HG02970 (cell line): ENCODE results near the gene DENND4B.

Experiments used
- ATAC-seq: cut with Tn5 transposase; IDR thresholded peaks from one replicate; pipeline ENCODE4 v1.9.1; 2021; ENCODE audit warnings: mild to moderate bottlenecking, moderate library complexity, moderate number of reproducible peaks; ENCODE audit not compliant: unreplicated experiment, low FRiP score

Gene DENND4B

DNA sequence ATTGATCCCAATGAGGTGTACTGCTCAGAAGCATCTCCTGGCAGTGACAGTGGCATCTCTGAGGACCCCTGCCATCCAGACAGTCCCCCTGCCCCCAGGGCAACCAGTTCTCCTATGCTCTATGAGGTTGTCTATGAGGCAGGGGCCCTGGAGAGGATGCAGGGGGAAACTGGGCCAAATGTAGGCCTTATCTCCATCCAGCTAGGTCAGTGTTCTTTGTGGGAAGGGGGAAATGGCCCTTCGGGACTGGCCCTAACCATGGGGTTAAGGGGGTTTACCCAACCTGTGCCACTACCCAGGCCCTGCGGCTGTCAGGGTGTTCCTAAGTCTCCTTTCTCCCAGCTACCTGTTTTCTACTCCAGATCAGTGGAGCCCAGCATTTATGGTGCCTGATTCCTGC, 22.5 kb upstream of the DENND4B start:
- no peak for ATAC-seq

DNA sequence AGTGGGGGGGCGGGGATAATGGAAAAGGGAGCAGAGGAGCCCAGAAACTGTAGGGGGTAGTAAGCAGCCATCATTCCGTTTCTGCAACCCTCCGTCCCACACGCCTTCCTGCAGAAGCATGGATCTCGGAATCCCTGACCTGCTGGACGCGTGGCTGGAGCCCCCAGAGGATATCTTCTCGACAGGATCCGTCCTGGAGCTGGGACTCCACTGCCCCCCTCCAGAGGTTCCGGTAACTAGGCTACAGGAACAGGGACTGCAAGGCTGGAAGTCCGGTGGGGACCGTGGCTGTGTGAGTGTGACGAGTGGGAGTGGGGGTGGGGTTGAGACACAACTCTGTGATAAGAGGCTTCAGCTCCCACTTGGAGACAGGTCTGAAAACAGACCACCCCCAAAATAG, 21.9 kb upstream of the DENND4B start:
- ATAC-seq: no peak

DNA sequence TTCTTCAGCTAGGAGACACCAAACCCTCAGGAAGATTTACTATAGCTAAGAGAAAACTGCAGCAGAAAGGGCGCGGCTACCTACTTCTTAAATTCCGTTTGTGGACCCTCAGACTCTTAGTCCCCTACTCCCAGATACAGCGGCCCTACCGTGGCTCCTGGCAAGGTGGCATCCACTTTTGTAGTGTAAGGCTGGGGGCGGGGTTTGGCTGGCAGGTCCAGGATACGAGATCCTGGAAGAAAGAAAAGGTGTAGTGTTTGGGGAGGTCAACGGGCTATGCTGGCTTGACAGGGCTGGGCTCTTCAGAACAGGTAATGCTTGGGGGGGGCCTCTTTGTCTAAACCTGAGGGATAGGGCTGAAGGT, 21.5 kb upstream of the DENND4B start:
- ATAC-seq: no peak

- ATAC-seq: peak; percentile 60
Observed at GRCh38 chr1:153967107-153967999, 20.8 kb upstream of the DENND4B start, which contains the start of gene CREB3L4. Gene CREB3L4 (plus strand): TSS chr1:153967902. CDS start chr1:153968526, 624 bp downstream.

GRCh38 chr1:153963850-153964331, 17.4 kb upstream of the DENND4B start:
- ATAC-seq: no peak

DNA sequence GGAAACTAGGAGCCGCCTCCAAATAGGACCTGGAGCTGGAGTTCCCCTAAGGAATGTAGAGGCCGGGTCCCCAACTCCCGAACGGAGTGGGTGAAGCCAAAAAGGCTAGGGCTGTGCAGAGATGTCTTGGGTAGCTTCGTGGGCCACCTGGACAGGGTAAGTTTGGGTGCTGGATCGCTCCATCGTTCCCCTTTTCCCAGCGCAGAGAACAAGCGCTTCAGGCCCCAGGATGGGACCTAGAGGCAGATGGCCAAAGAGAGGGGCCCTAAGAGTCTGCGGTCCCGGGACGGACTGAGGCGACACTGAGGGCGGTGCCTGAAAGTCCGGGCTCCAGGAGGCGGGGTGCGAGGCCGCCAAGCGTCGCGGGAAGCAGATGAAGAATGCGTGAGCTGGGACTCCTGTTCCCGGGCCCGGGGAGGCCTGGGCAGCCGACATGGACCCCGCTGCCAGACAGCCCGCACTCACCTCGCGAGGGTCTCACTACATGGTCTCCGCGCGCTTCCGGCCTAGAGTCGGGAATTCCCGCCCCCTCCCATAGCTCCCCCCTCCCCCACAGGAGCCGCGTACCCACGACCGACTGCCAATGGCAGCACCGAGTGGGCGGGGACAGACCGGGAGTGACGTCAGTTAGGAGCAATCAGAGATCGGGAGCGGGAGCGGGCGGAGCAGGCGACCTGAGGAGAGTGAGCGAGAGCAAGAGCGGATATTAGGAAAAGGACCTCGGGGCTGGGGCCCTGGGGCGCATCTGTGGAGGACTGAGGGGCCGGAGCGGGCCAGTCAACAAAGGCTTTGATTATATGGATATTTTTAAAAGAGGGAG, 16.7 kb upstream of the DENND4B start, which contains the start of gene SLC39A1:
SLC39A1 (minus strand) TSS at position 508 of the 820 bp plus-strand sequence. CDS start 822 bp downstream, outside the sequence.
- peak; percentile 31 for ATAC-seq

DNA sequence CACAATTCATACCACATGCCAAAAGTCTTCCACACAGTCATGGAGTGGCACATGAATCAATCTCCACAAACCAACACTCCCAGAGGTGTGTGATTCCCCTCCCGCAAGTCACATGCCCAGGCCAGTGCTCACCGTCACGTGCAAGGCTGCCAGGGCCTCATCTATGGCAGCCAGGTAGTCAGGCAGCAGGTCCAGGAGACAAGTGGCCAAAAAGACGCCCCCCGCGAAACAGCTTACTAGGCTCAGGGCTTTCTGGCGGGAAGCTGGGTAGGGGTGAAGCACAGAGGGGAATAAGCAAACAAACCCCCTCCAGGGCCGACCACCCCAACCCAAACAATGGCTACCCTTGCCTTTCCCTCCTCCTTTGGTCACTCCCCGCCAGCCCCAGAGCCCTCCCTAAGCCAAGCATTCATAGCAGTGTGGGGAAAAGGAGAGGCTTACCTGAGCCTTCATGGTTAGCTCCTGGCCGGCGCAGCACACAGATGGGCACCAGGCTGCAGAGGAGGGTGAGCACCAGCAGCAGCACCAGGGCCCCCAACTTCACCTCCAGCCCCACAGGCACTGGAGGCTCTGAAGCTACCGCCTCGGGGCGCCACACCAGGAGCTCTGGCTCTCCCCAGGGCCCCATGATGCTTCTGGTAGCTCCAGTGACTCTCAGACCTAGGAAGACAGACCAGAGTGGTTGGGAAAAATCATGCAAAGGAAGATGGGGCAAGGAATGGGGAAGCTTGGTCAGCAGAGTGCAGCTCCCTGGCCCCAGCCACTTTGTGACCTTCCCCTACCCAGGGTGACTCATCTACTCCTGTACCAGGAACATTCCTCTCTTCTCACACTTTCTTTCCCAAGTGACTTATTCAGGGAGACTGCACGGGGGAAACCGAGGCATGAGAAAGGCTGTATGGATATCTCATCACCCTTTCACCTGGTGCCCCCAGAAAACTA, 15.8 kb upstream of the DENND4B start:
- no peak for ATAC-seq

- no peak for ATAC-seq
Observed at GRCh38 chr1:153961421-153961820, 14.9 kb upstream of the DENND4B start.

GRCh38 chr1:153960206-153960605, 13.7 kb upstream of the DENND4B start:
- ATAC-seq: no peak

DNA sequence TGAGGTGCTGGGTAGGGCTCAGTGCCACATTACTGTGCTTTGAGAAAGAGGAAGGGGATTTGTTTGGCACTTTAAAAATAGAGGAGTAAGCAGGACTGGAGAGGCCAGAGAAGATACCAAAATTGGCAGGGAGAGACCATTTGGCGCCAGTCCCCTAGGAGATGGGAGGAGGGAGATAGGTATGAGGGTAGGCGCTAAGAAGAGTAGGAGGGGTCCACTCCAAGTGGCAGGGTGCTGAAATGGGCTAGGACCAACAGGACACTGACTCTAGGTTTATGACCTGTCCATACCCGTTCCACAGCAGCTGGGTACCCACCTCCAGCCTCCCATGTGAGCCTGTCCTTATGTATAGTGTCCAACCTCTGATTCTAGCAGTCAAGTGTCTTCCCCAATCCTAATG, 12.9 kb upstream of the DENND4B start:
- no peak for ATAC-seq

GRCh38 chr1:153958961-153959260, 12.4 kb upstream of the DENND4B start:
- no peak for ATAC-seq

DNA sequence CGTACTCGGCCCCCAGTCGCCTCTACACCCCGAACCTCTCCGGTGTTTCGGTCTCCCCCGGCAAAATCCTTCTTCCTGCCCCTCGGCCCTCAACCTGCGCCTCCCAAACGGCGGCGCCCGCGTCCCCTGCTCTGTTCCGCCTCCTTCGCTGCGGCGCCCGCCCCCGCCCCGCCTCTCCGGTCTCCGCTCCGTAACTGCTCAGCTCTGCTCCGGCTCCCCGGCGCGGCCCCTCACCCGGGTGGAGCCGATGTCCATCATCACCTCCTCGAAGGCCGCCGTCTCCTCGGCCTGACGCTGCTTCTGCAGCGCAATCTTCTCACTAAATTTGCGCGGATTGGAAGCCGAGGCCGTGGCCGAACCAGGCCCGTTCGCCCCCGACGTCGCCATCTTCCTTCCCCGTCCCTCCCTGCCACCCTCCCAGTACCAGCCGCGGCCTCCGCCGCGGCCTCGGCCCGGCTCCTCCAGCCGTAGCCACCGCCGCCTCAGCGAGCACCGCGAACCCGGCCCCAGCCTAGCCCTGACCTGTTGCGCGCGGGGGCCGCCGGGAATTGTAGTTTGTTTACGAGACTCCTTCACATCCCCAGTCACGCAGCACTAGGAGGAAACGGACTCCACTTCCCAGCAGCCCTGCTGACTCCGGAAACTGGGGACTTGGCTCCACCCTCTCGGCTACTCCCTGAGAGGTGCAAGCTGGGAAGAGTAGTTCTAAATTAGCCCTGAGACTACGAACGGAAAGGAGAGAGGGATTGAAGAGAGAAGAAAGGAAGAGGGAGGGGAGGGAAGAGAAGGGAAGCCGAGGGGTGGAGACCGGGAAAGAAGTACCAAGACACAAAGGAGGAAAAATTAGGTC, 11.8 kb upstream of the DENND4B start, which contains the start of gene CRTC2:
CRTC2 (minus strand) TSS at position 502 of the 850 bp plus-strand sequence; CDS start at position 387, 115 bp downstream.
- ATAC-seq: peak; percentile 76

DNA sequence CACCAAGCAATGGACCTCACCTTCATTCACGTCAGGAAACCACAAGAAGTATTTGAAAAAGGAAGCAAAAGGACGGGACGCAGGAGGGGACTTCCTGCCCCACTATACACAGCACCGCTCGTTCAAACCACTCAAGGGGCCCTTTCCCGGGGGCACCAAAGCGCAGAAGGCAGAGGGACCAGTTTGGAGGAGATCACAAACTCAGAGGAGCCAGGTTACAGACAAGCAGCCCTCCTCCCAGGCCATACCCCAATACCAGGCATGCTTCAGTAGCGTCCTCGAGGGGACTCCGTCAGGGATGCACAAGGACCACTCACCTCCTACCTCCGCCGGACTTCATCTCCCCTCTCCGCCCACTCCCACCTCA, 11.2 kb upstream of the DENND4B start:
- peak; percentile 3 for ATAC-seq

DNA sequence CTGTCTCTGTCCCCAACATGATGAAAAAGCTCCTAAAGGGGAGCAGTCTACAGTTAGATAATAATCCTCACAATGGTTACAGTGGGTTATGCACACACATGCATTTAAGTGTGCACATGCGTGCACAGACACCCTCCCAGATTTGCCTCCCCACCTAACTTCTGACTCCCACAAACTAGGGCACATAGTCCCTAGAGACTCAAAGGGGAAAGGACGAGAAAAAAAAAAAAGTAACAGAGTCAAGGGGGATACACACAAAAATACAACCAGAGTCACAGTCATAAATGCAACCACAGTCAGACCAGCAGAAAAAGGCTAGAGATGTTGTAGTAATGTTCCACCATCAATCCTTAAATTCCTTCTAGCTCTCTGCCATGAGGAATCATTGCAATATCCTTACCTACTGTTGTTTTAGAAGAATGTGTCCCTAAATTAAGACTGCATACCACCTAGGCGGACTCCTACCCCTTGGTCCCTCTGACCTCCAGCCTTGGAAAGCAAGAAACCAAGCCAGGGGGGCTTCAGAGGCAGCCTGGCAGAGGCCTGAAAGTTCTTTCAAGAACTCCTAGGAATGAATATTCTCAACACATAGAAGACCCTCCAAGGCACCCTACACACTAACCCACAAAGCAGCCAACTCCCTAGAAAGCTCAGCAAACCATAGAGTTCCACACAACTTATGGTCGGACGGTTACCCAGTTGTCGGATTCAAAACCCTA, 10.6 kb upstream of the DENND4B start:
- ATAC-seq: no peak

- no peak for ATAC-seq
Observed at GRCh38 chr1:153954826-153955225, 8.3 kb upstream of the DENND4B start.

DNA sequence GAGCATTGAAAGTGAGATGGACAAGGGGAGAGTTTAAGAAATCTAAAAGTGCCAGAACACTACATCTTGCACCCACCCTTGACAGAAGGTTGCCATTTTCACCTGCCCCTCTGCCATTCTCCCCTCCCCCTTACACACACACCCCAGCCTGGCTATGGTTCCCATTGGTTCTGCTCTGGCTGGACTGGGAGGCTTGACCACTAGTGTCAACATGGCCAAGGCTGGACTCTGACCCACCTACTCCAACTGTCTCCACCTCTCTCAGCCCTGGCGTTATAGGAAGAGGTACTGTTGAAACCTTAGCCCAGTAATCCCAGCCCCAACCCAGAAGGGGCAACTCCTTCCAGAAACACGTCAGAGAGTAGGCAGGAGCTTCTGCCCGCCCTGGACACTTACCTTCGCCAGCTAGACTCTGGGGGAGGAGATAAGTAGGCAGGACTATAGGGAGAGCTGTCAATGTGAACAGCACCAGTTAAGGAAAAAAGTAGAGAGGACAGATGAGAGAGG, 7.4 kb upstream of the DENND4B start:
- ATAC-seq: no peak

GRCh38 chr1:153951801-153952200, 5.3 kb upstream of the DENND4B start:
- ATAC-seq: no peak

- no peak for ATAC-seq
Observed at GRCh38 chr1:153951183-153951582, 4.7 kb upstream of the DENND4B start.
